ENCODE measurements around the gene GRK3. TPM values are rescaled to one million over a fixed set of nuclear protein-coding genes. Genes with fewer than 3 reads are reported as not detected.
A peak's percentile ranks its signal among the peaks of the same experiment; 100 is the strongest.
"Not testable (repeated sequence)": the region's sequence is repeated elsewhere in the genome, so short reads cannot be mapped to it uniquely, and the experiment has no call there.

GRK3 gene
- 10 to 100 TPM; 27.6 to 29.4 TPM for total RNA-seq

DNA sequence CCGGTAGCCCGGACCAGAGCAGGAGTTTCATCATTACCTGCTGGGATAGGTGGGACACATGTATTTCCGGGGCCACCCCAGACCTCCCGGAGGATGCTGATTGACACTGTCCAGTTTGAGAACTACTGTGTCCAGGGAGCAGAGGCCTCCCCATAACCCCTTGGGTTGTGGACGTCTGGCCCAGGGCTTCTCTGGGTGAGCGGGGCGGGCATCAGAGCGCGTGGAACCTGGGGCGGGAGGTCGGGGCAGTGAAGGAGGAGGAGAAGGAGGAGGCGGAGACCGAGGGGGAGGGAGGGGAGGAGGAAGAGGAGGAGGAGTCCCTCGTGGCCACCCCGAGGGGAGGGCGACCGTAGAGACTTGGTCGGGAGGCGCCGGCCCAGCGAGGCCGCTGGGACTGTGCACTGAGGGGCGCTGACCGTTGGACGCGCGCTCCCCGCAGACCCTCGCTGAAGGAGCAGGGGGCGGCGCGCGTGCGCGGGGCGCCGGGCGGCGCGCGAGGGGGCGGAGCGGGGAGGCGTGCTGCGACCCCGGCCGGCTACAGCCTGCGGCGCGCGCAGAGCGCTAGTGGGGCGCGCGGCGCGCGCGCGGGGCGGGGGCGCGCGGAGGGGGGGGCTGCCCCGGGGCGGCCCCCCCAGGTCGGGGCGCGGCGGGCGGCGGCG is at the start of gene GRK3:
Gene GRK3, plus strand, starts transcription at position 356 of the 659 bp plus-strand sequence. CDS start 366 bp downstream, outside the sequence.
- peak; percentile 76 for DNase-seq
- H3K36me3 Mint-ChIP-seq: peaks cover 8% of the 10 kb centered on the region
- H3K4me1 Mint-ChIP-seq: peaks cover 56% of the 10 kb centered on the region
- peak within 1 kb of the TSS; percentile 98 for H3K27ac Mint-ChIP-seq
- peaks cover 3% of the 10 kb centered on the region for H3K9me3 Mint-ChIP-seq
- H3K27me3 Mint-ChIP-seq: peaks cover 4% of the 10 kb centered on the region
- H3K4me3 Mint-ChIP-seq: peak within 1 kb of the TSS; percentile 96

GRCh38 chr22:25518000-25518663 is 46.3 kb upstream of the GRK3 start:
- no peak for DNase-seq
- H3K4me3 Mint-ChIP-seq: no peak overlapping the region
- peaks cover 5% of the 10 kb centered on the region for H3K9me3 Mint-ChIP-seq
- H3K27me3 Mint-ChIP-seq: no peaks in the 10 kb centered on the region
- H3K36me3 Mint-ChIP-seq: peaks cover 13% of the 10 kb centered on the region
- no peak overlapping the region for H3K27ac Mint-ChIP-seq
- H3K4me1 Mint-ChIP-seq: no peaks in the 10 kb centered on the region

DNA sequence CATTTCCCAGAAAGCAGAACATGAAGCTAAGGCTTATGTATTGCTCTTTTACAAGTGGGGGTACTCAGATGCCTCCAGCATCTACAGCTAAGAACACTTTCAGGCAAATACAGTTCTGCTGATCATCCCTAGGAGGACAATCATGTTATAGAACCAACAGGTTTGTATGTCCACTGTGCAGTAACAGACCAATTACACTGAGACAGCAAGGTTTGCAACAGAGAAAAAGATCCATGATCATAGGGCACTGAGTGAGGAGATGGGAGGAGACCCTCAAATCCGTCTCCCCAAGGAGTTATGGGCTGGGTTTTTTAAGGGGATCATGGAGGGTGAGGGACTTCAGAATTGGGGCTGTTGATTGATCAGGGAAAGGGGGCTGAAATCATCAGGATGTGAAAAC is 39.1 kb upstream of the GRK3 start:
- no peak for DNase-seq
- H3K27me3 Mint-ChIP-seq: no peaks in the 10 kb centered on the region
- H3K9me3 Mint-ChIP-seq: peaks cover 15% of the 10 kb centered on the region
- no peak overlapping the region for H3K27ac Mint-ChIP-seq
- no peak overlapping the region for H3K4me3 Mint-ChIP-seq
- peaks cover 22% of the 10 kb centered on the region for H3K36me3 Mint-ChIP-seq
- H3K4me1 Mint-ChIP-seq: no peaks in the 10 kb centered on the region

DNA sequence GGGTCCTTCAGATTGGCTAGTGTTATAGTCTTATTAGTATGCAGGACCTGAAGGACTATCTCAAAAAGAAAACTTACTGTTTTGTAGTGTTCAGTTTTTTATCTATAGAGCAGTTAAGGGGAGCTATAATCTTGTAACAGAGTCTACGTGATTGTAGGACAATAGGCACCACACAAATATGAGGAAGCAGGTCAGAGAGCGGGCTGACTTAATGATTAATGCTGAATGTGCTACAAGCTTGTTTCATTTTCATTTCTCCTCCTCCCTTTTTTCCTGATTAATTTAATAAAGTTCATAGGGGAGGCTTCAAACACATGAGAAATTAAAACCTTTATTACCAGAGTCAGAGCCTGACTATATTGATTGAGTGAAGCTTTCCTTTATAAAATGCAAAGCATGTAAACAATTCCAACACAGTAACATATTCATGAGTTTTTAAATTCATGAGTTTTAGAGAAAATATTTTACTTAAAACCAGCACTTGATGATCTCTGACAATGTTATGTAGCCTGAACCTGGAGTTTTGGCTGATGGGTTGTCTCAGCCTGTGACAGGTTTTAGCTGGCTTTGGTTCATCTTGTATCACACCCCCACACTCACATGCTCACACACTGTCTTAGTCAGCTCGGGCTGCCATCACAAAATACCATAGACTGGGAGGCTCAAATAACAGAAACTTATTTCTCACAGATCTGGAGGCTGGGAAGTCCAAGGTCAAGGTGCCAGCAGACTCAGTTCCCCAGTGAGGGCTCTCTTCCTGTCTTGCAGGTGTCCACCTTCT is 38.5 kb upstream of the GRK3 start:
- H3K27ac Mint-ChIP-seq: not testable (repeated sequence)

DNA sequence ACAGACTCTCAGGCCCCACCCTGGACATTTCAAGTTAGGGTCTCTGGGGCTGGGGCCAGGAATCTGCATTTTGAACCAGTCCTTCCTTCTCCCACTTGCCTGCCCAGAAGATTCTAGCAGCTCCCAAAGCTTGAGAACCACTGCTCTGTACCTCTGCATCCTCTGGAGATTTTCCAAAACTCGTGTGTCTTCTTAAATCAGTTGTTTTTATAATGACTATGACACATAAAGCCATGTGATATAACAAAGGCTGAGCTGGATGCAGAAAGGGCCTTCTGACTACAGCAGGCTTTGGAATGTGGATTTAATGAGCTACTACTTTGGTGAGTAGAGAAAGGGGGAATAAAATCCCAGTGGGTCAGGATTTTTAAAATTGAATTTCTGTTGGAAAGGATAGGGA is 37.5 kb upstream of the GRK3 start:
- H3K27me3 Mint-ChIP-seq, DNase-seq, H3K27ac Mint-ChIP-seq, H3K4me3 Mint-ChIP-seq, H3K4me1 Mint-ChIP-seq: not testable (repeated sequence)
- Mint-ChIP-seq H3K36me3 (peaks cover 15% of the 10 kb centered on the region), H3K9me3 (peaks cover 11% of the 10 kb centered on the region)

More for the DNA sequence above, 38.5 kb upstream of the GRK3 start:
- Mint-ChIP-seq H3K9me3 (peaks cover 15% of the 10 kb centered on the region), H3K36me3 (peaks cover 22% of the 10 kb centered on the region)
- not testable (repeated sequence) for H3K27me3 Mint-ChIP-seq, H3K4me1 Mint-ChIP-seq, H3K4me3 Mint-ChIP-seq, DNase-seq

GRCh38 chr22:25528068-25528467 is 36.4 kb upstream of the GRK3 start:
- not testable (repeated sequence) for H3K4me1 Mint-ChIP-seq, H3K4me3 Mint-ChIP-seq, DNase-seq, H3K27ac Mint-ChIP-seq, H3K27me3 Mint-ChIP-seq
- Mint-ChIP-seq H3K36me3 (peaks cover 11% of the 10 kb centered on the region), H3K9me3 (peaks cover 10% of the 10 kb centered on the region)

DNA sequence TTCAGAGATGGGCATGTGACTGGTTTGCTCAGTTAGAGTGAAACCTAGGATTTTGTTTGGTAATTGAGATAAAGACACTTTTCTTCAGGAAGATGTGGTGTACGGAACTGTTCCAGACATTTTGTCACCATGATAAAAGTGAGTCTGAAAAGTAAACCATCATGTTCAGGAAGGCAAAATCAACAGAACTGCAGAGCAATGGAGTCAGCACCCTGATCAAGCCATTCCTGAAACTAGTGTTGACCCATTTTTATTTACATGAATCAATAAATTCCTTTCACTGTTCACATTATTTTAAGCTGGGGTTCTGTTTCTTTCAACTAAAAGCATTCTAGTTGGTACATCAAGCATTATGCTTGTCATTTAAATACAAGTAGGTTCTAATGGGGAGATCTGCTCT is 35.4 kb upstream of the GRK3 start:
- DNase-seq, H3K27me3 Mint-ChIP-seq, H3K4me3 Mint-ChIP-seq, H3K4me1 Mint-ChIP-seq, H3K27ac Mint-ChIP-seq: not testable (repeated sequence)
- Mint-ChIP-seq H3K9me3 (peaks cover 10% of the 10 kb centered on the region), H3K36me3 (peaks cover 11% of the 10 kb centered on the region)

GRCh38 chr22:25529541-25530137 is 34.8 kb upstream of the GRK3 start:
- not testable (repeated sequence) for H3K27ac Mint-ChIP-seq, H3K4me1 Mint-ChIP-seq, H3K4me3 Mint-ChIP-seq

GRCh38 chr22:25531677-25532076 is 32.8 kb upstream of the GRK3 start:
- H3K27me3 Mint-ChIP-seq, H3K9me3 Mint-ChIP-seq, H3K4me3 Mint-ChIP-seq, H3K4me1 Mint-ChIP-seq, H3K36me3 Mint-ChIP-seq, DNase-seq, H3K27ac Mint-ChIP-seq: not testable (repeated sequence)

More at GRCh38 chr22:25529541-25530137, 34.8 kb upstream of the GRK3 start:
- H3K27me3 Mint-ChIP-seq, H3K9me3 Mint-ChIP-seq, H3K36me3 Mint-ChIP-seq, DNase-seq: not testable (repeated sequence)

- no peak overlapping the region for H3K4me3 Mint-ChIP-seq
- no peak for DNase-seq
- no peaks in the 10 kb centered on the region for H3K27me3 Mint-ChIP-seq
- H3K36me3 Mint-ChIP-seq: peaks cover 4% of the 10 kb centered on the region
- H3K27ac Mint-ChIP-seq: no peak overlapping the region
- no peaks in the 10 kb centered on the region for H3K9me3 Mint-ChIP-seq
- H3K4me1 Mint-ChIP-seq: no peaks in the 10 kb centered on the region
These were observed 29.8 kb upstream of the GRK3 start for GRCh38 chr22:25534724-25535123.

GRCh38 chr22:25536589-25536988 is 27.9 kb upstream of the GRK3 start:
- Mint-ChIP-seq H3K4me1 (no peaks in the 10 kb centered on the region), H3K4me3 (no peak overlapping the region), H3K27me3 (no peaks in the 10 kb centered on the region), H3K27ac (no peak overlapping the region), H3K9me3 (no peaks in the 10 kb centered on the region), H3K36me3 (peaks cover 3% of the 10 kb centered on the region)
- no peak for DNase-seq

DNA sequence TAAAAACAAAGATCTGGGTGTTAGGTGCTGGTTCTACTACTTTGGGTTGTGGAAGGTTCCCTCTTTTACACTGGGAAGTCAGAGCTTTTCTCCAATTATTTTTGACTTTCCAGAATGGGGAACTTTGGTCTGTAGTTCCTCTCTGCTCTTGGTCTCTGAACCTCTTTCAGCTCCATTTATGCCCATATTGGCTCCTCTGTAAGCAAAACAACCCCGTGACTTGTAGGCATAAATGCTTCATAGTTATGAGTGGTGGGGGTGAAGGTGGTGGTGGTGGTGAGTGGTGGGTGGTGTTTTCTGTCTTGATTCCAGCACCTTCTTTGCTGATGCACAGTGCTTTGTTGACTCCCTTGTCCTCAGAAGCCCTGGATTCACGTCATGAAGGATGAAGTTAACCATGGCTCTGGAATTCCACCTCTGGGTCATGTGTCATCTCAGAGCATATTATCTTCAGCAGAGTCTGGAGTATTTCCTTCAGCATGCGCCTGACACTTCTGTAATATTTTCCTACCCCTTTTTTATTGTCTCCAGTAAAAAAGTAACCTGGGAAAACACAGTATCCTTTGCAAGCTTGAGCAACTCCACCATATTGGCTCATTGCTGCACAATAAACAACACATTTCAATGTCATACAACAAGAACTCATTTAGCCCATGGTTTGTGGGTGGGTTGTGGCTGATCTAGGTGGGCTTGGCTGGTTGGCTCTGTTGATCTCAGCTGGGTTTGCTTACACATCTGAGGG is 24.1 kb upstream of the GRK3 start:
- Mint-ChIP-seq H3K4me3 (no peak overlapping the region), H3K4me1 (peaks cover 6% of the 10 kb centered on the region), H3K27ac (no peak overlapping the region), H3K27me3 (no peaks in the 10 kb centered on the region), H3K9me3 (no peaks in the 10 kb centered on the region), H3K36me3 (peaks cover 3% of the 10 kb centered on the region)
- DNase-seq: no peak

DNA sequence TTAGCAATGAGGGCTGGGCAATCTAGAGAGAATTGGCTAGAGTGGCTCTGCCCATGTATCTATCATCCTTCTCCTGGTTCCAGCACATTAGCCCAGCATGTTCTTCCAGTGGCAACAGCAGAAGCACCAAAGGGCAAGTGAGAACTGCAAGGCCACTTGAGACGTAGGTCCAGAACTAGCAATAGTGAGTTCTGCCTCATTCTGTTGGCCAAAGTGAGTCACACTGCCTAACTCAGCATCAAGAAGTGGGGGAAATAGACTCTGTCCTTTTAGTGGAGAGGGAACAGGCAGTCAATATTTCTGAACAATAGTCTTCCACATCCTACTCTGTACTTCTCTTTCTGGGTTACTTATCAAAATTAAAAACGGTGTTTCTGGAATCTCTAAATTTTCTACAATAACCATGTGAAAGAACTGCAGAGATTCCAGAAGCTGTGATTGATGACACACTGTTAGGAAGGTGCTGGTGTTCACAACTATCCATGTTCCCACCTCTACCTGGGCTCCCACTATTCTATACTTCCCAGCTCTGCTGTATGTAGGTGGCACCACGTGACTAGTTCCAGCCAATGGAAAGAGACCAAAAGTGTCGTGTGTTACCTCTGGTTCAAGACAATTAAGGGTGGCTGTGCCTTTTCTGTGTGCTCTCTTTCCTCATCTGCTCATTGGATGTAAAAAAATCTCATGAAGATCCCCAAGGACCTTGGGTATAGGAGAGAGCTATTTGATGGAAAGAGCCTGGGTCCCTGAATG is 23.4 kb upstream of the GRK3 start:
- Mint-ChIP-seq H3K27ac (no peak overlapping the region), H3K27me3 (no peaks in the 10 kb centered on the region), H3K36me3 (peaks cover 3% of the 10 kb centered on the region), H3K9me3 (no peaks in the 10 kb centered on the region), H3K4me1 (peaks cover 6% of the 10 kb centered on the region), H3K4me3 (no peak overlapping the region)
- DNase-seq: no peak

DNA sequence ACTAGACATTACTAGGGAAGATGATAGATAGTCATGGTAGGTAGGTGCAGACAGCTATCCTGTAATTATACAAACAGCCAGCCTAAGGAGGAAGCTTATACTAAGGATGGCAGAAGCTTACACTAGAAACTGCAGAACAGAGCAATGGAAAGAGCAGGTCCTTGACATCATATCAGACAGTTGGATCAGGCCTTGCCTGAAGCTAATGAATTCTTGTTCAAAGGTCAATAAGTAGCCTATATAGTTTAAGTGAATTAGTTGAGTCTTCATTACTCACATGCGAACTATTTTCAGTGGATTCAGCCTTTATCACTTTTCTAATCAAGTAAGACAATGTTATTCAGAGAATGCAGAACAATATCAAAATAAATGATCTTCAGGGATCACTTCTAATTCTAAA is 22.3 kb upstream of the GRK3 start:
- H3K36me3 Mint-ChIP-seq: no peaks in the 10 kb centered on the region
- no peaks in the 10 kb centered on the region for H3K9me3 Mint-ChIP-seq
- DNase-seq: no peak
- H3K27ac Mint-ChIP-seq: no peak overlapping the region
- peaks cover 8% of the 10 kb centered on the region for H3K4me1 Mint-ChIP-seq
- no peaks in the 10 kb centered on the region for H3K27me3 Mint-ChIP-seq
- H3K4me3 Mint-ChIP-seq: no peak overlapping the region

All from activated naive CD8-positive, alpha-beta T cell treated with anti-CD3 and anti-CD28 coated beads for 36 hours (primary cell).